PC-9 (cell line): ENCODE data around the gene MYO18A. TPM values are rescaled to one million over a fixed set of nuclear protein-coding genes. Genes with fewer than 3 reads are reported as not detected.

Experiments used
- BruUV-seq: library from RNA; stranded (reverse); fragments of 400-500 nt; replicated peaks from 2 replicates; lab custom pipeline; 2021; lab: Mats Ljungman, UMichigan
- CTCF ChIA-PET: fragments of 300-600 bp; sonication (Branson Sonifier 250); formaldehyde crosslinking; loops from one replicate; lab custom pipeline; 2022; ENCODE audit warnings: antibody characterized with exemption; lab: Charles Lee
- POLR2A ChIA-PET: fragments of 300-600 bp; sonication (Branson Sonifier 250); formaldehyde crosslinking; loops from one replicate; lab custom pipeline; 2022; ENCODE audit warnings: antibody characterized with exemption; ENCODE audit not compliant: unreplicated experiment; lab: Charles Lee
- DNase-seq, 2 experiments: peaks; one replicate each; pipeline versions ENCODE4 v3.0.0 to v3.0.0-alpha.2; 2015 to 2022; ENCODE audit warnings: mixed read lengths in 1 of 2
- H2AFZ ChIP-seq: fragments of 200-600 bp; sonication (generic); 2 replicates; pipeline ENCODE4 v1.8.1; 2017; ENCODE audit warnings: antibody characterized with exemption
- H3F3A ChIP-seq: fragments of 200-600 bp; sonication (generic); 2 replicates; pipeline ENCODE4 v1.8.1; 2017; ENCODE audit warnings: antibody characterized with exemption, mild to moderate bottlenecking, low read depth; ENCODE audit not compliant: insufficient read depth
- H3K27ac ChIP-seq: fragments of 200-600 bp; sonication (generic); 2 replicates; pipeline ENCODE4 v1.6.1; 2016; ENCODE audit warnings: mixed run types
- H3K27me3 ChIP-seq: fragments of 200-600 bp; sonication (generic); 2 replicates; pipeline ENCODE4 v1.6.1; 2016; ENCODE audit warnings: low read depth, mixed run types; ENCODE audit not compliant: insufficient read depth
- H3K36me3 ChIP-seq: fragments of 200-600 bp; sonication (generic); 2 replicates; pipeline ENCODE4 v1.6.1; 2016; ENCODE audit warnings: low read depth, mixed run types
- H3K4me1 ChIP-seq: fragments of 200-600 bp; sonication (generic); replicated peaks from 2 replicates; pipeline ENCODE4 v1.6.1; 2016; ENCODE audit warnings: mixed run types; ENCODE audit not compliant: insufficient read depth
- H3K4me2 ChIP-seq: fragments of 200-600 bp; sonication (generic); 2 replicates; pipeline ENCODE4 v1.6.1; 2017; ENCODE audit warnings: mixed run types
- H3K4me3 ChIP-seq: fragments of 200-600 bp; sonication (generic); 2 replicates; pipeline ENCODE4 v1.6.1; 2016; ENCODE audit warnings: mixed run types
- H3K79me2 ChIP-seq: fragments of 200-600 bp; sonication (generic); 2 replicates; pipeline ENCODE4 v1.6.1; 2017; ENCODE audit warnings: low read depth, mixed run types
- H3K9me2 ChIP-seq: fragments of 200-600 bp; sonication (generic); 2 replicates; pipeline ENCODE4 v1.8.1; 2017; ENCODE audit warnings: mild to moderate bottlenecking; ENCODE audit not compliant: insufficient read depth
- H3K9me3 ChIP-seq: fragments of 200-600 bp; sonication (generic); 2 replicates; pipeline ENCODE4 v1.8.1; 2016; ENCODE audit warnings: low read depth; ENCODE audit not compliant: insufficient read depth
- H4K20me1 ChIP-seq: fragments of 200-600 bp; sonication (generic); 2 replicates; pipeline ENCODE4 v1.8.1; 2017; ENCODE audit not compliant: insufficient read depth
- CTCF ChIP-seq: fragments of 200-600 bp; sonication (generic); conservative IDR thresholded peaks from 2 replicates; pipeline ENCODE4 v1.6.1; 2017; ENCODE audit warnings: mixed run types, antibody characterized with exemption, mild to moderate bottlenecking, moderate library complexity
- EZH2 ChIP-seq: fragments of 200-600 bp; sonication (generic); IDR thresholded peaks from 2 replicates; pipeline ENCODE4 v1.8.0; 2017; ENCODE audit warnings: antibody characterized with exemption, low read depth
- intact Hi-C: fragments of 100-400 bp; cut with micrococcal nuclease; formaldehyde crosslinking; loops from one replicate; pipeline ENCODE4 v1.10.0; 2022; ENCODE audit not compliant: unreplicated experiment
- total RNA-seq: library from RNA; stranded (reverse); gene quantifications from 2 replicates; pipeline ENCODE4 v1.2.3, GENCODE V29; 2021

Gene MYO18A
- total RNA-seq, 1 experiment from 2014 or later: 150 TPM

DNA sequence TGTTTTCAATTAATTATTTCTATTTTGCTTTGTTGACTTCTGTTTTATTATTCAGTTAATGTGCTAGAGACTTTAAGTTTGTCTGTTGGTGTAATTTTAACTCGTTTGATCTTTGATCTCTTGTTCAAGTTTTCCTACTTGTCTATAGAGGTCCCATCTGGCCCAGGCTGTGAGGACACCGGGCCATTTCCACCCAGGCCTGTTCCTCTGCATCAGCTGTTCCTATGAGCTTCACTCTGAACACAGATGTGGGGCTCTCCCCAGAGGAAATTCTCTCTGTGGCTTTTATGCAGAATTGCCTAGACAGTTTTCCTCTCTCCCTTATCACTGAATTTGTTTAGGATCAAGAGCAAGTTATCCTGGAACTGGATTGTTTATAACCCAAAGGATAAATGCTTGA is 44.7 kb downstream of the MYO18A start:
- Histone ChIP-seq H4K20me1 (peaks cover 26% of the 10 kb centered on the region), H2AFZ (no peak overlapping the region), H3K27me3 (no peaks in the 10 kb centered on the region), H3K27ac (no peak overlapping the region), H3K9me2 (no peaks in the 10 kb centered on the region), H3F3A (peaks cover 65% of the 10 kb centered on the region), H3K4me2 (no peak overlapping the region), H3K79me2 (peaks cover 82% of the 10 kb centered on the region), H3K4me1 (peaks cover 70% of the 10 kb centered on the region), H3K4me3 (no peak overlapping the region), H3K9me3 (no peaks in the 10 kb centered on the region), H3K36me3 (peaks cover 11% of the 10 kb centered on the region)
- POLR2A ChIA-PET: no interaction called here
- CTCF ChIA-PET: no interaction called here
- intact Hi-C loops: no loop called here
- DNase-seq: no peak
- no TSS peak for BruUV-seq
- TF ChIP-seq CTCF (no peak), EZH2 (no peak)

DNA sequence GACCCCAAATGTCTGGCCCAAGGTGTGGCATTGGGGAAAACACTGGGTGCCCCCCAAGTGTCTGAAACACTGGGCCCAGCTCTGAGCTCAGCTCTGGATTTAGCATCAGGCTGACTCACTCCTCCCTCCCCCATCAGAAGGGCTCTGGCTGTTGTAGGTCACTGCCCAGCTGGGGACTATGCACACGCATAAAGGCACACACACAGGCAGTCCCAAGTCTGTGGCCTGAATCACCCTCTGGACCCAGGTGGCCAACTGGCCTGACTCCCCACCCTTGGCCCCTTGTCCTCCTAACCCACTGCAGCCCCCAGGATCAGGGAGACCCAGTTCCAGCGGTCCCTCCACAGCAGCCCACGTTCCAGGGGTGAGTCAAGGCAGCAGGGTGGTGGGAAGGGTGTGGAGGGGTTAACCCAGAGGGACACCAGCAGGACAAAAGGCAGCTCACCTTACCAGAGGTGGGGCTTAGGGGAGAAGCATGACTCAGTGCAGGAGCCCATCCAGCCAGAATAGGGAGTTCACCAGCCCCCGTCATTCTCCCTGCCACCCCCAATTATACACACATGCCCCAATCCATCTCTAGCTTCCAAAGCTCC is 47.0 kb downstream of the MYO18A start:
- ChIA-PET CTCF (interaction anchor here (0.6 to 2.0 kb wide), 6 partner anchors 8 to 16 kb away, joined by 3 to 11 read pairs (median 4); no protein-coding TSS in a partner anchor), POLR2A (interaction anchor here (0.5 to 0.9 kb wide), 6 partner anchors 22 to 1417 kb away, joined by 3 to 10 read pairs (median 4); partner anchors contain the start of gene RPL23A)
- intact Hi-C loops: no loop called here
- H3K36me3 ChIP-seq: peaks cover 11% of the 10 kb centered on the region
- BruUV-seq: no TSS peak
- peak; percentile 83 to 89 for DNase-seq
- no peaks in the 10 kb centered on the region for H3K9me3 ChIP-seq
- no peak for TF ChIP-seq CTCF
- no peak for TF ChIP-seq EZH2
- H3K27me3 ChIP-seq: no peaks in the 10 kb centered on the region
- H3K9me2 ChIP-seq: no peaks in the 10 kb centered on the region
- peaks cover 45% of the 10 kb centered on the region for H3F3A ChIP-seq
- H3K4me1 ChIP-seq: peaks cover 47% of the 10 kb centered on the region
- H3K27ac ChIP-seq: peak overlapping the region; percentile 68
- H3K4me2 ChIP-seq: peak overlapping the region; percentile 79
- H4K20me1 ChIP-seq: peaks cover 12% of the 10 kb centered on the region
- peak overlapping the region; percentile 19; the same call in 1 of the 2 replicates for H3K4me3 ChIP-seq
- peaks cover 75% of the 10 kb centered on the region for H3K79me2 ChIP-seq
- no peak overlapping the region for H2AFZ ChIP-seq

DNA sequence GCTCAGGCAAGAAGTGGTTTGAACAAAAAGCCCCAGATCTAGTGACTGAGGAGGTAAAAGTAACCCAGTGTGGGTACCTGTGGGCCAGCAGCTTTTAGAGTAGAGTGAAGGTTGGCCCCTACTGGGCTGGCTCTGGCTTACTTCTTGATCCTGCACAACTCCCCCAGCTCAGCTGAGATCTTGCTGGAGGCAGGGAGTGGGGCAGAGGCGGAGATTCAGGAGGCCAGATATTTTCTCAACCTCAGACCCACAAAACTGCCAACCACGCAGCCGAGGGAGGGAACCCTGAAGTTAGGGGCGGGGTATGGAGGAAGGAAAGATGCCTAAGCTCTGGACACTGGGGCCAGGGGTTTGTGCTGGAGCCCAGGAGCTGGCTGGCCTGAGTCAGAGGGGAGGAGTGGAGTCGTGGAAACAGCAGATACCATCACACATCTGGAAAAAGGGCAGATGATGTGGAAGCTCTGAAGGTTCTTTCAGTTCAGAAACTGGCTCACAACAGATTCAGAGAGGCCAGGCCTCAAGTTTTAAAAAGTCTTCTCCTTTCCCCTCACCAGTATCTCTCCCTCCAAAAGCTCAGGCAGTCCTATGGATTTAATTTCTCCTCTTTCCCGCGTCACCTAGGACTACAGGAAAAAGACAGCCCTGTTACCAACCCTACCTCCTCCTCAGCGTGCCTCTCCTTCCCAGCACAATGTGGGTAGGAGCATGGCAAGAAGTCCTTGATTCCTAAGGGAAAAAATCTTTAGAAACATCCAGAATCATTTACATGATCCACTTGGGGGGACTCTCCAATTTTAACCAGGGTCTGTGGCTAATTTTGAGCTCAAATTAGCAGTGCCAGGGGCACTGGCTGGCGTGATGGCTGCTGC is 48.1 kb downstream of the MYO18A start:
- Histone ChIP-seq H3K27me3 (no peaks in the 10 kb centered on the region), H4K20me1 (peaks cover 8% of the 10 kb centered on the region; the same call in 1 of the 2 replicates), H2AFZ (no peak overlapping the region), H3K9me2 (no peaks in the 10 kb centered on the region), H3K4me1 (peaks cover 41% of the 10 kb centered on the region), H3K4me3 (no peak overlapping the region), H3K9me3 (no peaks in the 10 kb centered on the region), H3F3A (peaks cover 47% of the 10 kb centered on the region), H3K27ac (peak overlapping the region; percentile 68), H3K4me2 (peak overlapping the region; percentile 79), H3K79me2 (peaks cover 72% of the 10 kb centered on the region), H3K36me3 (peaks cover 11% of the 10 kb centered on the region)
- ChIA-PET POLR2A (interaction anchor here (0.6 to 0.7 kb wide), 3 partner anchors 18 to 1147 kb away, joined by 4 to 11 read pairs (median 6); no protein-coding TSS in a partner anchor), CTCF (interaction anchor here (0.5 to 2.0 kb wide), 9 partner anchors 8 to 159 kb away, joined by 3 to 11 read pairs (median 4); partner anchors contain the start of gene MYO18A)
- TF ChIP-seq CTCF: no peak
- no peak for TF ChIP-seq EZH2
- DNase-seq: peak; percentile 39 to 72
- BruUV-seq: no TSS peak
- intact Hi-C loops: no loop called here
